HG03457 (cell line): ENCODE measurements around the gene SERGEF.

ENCODE experiments used
- ATAC-seq: cut with Tn5 transposase; IDR thresholded peaks from one replicate; pipeline ENCODE4 v1.9.1; 2021; ENCODE audit warnings: moderate number of reproducible peaks; ENCODE audit not compliant: unreplicated experiment

The SERGEF gene

GRCh38 chr11:18012906-18013781, at the start of gene SERGEF:
SERGEF (minus strand) TSS chr11:18013047; CDS start chr11:18013010, 37 bp downstream.
- peak; percentile 93 for ATAC-seq

- ATAC-seq, result no peak
Measured at GRCh38 chr11:18061351-18061750, 48.5 kb upstream of the SERGEF start.

GRCh38 chr11:18056561-18057181, 43.8 kb upstream of the SERGEF start:
- no peak for ATAC-seq

- no peak for ATAC-seq
Measured at GRCh38 chr11:18054511-18055103, 41.8 kb upstream of the SERGEF start.

- ATAC-seq, result no peak
Measured at GRCh38 chr11:18050848-18051247, 38.0 kb upstream of the SERGEF start.

- no peak for ATAC-seq
Measured at GRCh38 chr11:18046116-18046777, 33.4 kb upstream of the SERGEF start, which contains the start of gene TPH1. TPH1 (minus strand) TSS chr11:18046269; CDS start chr11:18040762, 5,507 bp downstream.

GRCh38 chr11:18036456-18036855, 23.6 kb upstream of the SERGEF start:
- no peak for ATAC-seq

- no peak for ATAC-seq
Measured at GRCh38 chr11:18027475-18027874, 14.6 kb upstream of the SERGEF start.

GRCh38 chr11:18022419-18022818, 9.6 kb upstream of the SERGEF start:
- no peak for ATAC-seq

GRCh38 chr11:18019650-18020049, 6.8 kb upstream of the SERGEF start:
- ATAC-seq, result no peak

- no peak for ATAC-seq
Measured at GRCh38 chr11:18016789-18017188, 3.9 kb upstream of the SERGEF start.

- ATAC-seq, result no peak
Measured at GRCh38 chr11:18014876-18015275, 2.0 kb upstream of the SERGEF start.

- no peak for ATAC-seq
Measured at GRCh38 chr11:18013790-18014507, 1.1 kb upstream of the SERGEF start.

GRCh38 chr11:18012122-18012905, 533 bp downstream of the SERGEF start:
- ATAC-seq, result peak; percentile 1

- no peak for ATAC-seq
Measured at GRCh38 chr11:18011633-18012032, 1.2 kb downstream of the SERGEF start.

GRCh38 chr11:18010977-18011586, 1.8 kb downstream of the SERGEF start:
- no peak for ATAC-seq

- ATAC-seq, result no peak
Measured at GRCh38 chr11:18010121-18010670, 2.7 kb downstream of the SERGEF start.

GRCh38 chr11:18005376-18006129, 7.3 kb downstream of the SERGEF start:
- ATAC-seq, result no peak
